Fibroblast of pulmonary artery (primary cell): ENCODE results near the gene BAAT.

Source experiments
- DNase-seq: peaks from one replicate; pipeline ENCODE4 v3.0.0-alpha.2; 2010; ENCODE audit warnings: low read depth
- H3K4me3 ChIP-seq: replicated peaks from 2 replicates; pipeline ENCODE4 v1.5.1; 2011; ENCODE audit warnings: low read depth, mild to moderate bottlenecking, control low read depth, low read length, moderate library complexity
- CTCF ChIP-seq: IDR thresholded peaks from 2 replicates; pipeline ENCODE4 v1.5.1; 2011; ENCODE audit warnings: mild to moderate bottlenecking, control low read depth, low read length, inconsistent platforms; ENCODE audit errors: missing control alignments

BAAT gene

GRCh38 chr9:101376111-101376848 is 8.5 kb downstream of the BAAT start:
- peak; percentile 81 for DNase-seq
- TF ChIP-seq CTCF: no peak
- H3K4me3 ChIP-seq: no peak overlapping the region

- H3K4me3 ChIP-seq: no peak overlapping the region
- TF ChIP-seq CTCF: no peak
- no peak for DNase-seq
Measured at GRCh38 chr9:101375546-101375945, 9.3 kb downstream of the BAAT start.

- no peak for DNase-seq
- TF ChIP-seq CTCF: no peak
- H3K4me3 ChIP-seq: no peak overlapping the region
Measured at GRCh38 chr9:101372327-101373118, 12.3 kb downstream of the BAAT start.

GRCh38 chr9:101371813-101372212 is 13.0 kb downstream of the BAAT start:
- no peak for TF ChIP-seq CTCF
- no peak for DNase-seq
- no peak overlapping the region for H3K4me3 ChIP-seq

GRCh38 chr9:101369884-101370531 is 14.8 kb downstream of the BAAT start:
- TF ChIP-seq CTCF: no peak
- no peak overlapping the region for H3K4me3 ChIP-seq
- no peak for DNase-seq

- peak; percentile 51 for DNase-seq
- H3K4me3 ChIP-seq: no peak overlapping the region
- TF ChIP-seq CTCF: no peak
Measured at GRCh38 chr9:101369286-101369685, 15.5 kb downstream of the BAAT start.
